Measurements from ENCODE around the gene MFAP4.

DNA sequence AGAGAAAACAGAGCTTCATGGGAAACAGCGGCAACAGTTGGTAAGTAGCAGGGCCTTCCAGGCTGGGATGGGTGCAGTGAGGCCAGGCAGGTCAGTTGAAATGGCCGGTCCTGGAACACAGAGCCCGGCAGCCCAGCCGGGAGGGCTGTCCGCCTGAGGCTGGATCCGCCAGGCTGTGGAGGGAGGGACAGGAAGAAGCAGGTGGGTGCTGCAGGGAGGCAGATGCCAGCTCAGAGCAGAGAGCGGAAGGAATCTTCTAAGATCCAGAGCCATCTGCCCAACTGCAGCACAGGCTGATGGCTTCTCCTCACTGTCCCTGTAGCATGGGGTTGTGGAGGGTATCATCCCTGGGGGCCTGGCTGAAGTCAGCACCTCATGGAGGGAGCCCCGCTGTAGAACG lies 24.6 kb upstream of the MFAP4 start:
- TF ChIP-seq ETV6 (CRISPR knock-in tag; IDR thresholded peaks at IDR 0.05) (no peak), ESRRA (CRISPR knock-in tag; IDR thresholded peaks at IDR 0.05; ENCODE audit: borderline replicate concordance) (no peak), ZNF121 (CRISPR knock-in tag; IDR thresholded peaks at IDR 0.05) (no peak)
- TF ChIP-seq, protein P1, sequence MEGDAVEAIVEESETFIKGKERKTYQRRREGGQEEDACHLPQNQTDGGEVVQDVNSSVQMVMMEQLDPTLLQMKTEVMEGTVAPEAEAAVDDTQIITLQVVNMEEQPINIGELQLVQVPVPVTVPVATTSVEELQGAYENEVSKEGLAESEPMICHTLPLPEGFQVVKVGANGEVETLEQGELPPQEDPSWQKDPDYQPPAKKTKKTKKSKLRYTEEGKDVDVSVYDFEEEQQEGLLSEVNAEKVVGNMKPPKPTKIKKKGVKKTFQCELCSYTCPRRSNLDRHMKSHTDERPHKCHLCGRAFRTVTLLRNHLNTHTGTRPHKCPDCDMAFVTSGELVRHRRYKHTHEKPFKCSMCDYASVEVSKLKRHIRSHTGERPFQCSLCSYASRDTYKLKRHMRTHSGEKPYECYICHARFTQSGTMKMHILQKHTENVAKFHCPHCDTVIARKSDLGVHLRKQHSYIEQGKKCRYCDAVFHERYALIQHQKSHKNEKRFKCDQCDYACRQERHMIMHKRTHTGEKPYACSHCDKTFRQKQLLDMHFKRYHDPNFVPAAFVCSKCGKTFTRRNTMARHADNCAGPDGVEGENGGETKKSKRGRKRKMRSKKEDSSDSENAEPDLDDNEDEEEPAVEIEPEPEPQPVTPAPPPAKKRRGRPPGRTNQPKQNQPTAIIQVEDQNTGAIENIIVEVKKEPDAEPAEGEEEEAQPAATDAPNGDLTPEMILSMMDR (IDR thresholded peaks at IDR 0.05): no peak
- TF ChIP-seq, protein P2, sequence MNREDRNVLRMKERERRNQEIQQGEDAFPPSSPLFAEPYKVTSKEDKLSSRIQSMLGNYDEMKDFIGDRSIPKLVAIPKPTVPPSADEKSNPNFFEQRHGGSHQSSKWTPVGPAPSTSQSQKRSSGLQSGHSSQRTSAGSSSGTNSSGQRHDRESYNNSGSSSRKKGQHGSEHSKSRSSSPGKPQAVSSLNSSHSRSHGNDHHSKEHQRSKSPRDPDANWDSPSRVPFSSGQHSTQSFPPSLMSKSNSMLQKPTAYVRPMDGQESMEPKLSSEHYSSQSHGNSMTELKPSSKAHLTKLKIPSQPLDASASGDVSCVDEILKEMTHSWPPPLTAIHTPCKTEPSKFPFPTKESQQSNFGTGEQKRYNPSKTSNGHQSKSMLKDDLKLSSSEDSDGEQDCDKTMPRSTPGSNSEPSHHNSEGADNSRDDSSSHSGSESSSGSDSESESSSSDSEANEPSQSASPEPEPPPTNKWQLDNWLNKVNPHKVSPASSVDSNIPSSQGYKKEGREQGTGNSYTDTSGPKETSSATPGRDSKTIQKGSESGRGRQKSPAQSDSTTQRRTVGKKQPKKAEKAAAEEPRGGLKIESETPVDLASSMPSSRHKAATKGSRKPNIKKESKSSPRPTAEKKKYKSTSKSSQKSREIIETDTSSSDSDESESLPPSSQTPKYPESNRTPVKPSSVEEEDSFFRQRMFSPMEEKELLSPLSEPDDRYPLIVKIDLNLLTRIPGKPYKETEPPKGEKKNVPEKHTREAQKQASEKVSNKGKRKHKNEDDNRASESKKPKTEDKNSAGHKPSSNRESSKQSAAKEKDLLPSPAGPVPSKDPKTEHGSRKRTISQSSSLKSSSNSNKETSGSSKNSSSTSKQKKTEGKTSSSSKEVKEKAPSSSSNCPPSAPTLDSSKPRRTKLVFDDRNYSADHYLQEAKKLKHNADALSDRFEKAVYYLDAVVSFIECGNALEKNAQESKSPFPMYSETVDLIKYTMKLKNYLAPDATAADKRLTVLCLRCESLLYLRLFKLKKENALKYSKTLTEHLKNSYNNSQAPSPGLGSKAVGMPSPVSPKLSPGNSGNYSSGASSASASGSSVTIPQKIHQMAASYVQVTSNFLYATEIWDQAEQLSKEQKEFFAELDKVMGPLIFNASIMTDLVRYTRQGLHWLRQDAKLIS (CRISPR knock-in tag; IDR thresholded peaks at IDR 0.05; ENCODE audit: borderline replicate concordance): no peak
